Panc1 (cell line): ENCODE results near the gene COL6A3.

Experiments used
- SIN3A ChIP-seq: IDR thresholded peaks from 2 replicates; pipeline ENCODE4 v1.6.1; 2012; ENCODE audit warnings: low read depth, mild to moderate bottlenecking, low read length, moderate library complexity, borderline replicate concordance; ENCODE audit not compliant: insufficient read depth
- TF ChIP-seq, protein P1 (sequence below): fragments of 450-650 bp; IDR thresholded peaks from 2 replicates; pipeline ENCODE4 v1.5.1; 2017; ENCODE audit warnings: mild to moderate bottlenecking

DNA sequence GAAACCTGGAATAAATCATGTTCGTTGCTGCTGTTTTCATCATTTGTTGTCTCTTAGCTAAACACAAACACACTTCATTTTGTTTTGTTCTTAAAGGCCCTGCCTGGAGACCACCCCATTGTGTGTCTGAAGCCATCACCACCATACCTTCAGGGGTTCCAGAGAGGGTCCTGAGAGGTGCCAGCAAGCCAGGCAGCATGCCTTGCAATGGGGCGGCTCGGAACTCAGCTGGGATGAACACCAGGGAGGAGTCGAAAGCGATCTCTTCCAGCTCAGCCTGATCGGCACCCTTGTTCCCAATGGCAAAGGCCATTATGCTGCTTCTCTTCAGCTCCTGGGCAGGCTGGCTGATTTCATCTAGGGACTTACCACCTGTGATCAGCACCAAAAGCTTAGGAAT lies 33.2 kb downstream of the COL6A3 start:
- TF ChIP-seq, protein P1, sequence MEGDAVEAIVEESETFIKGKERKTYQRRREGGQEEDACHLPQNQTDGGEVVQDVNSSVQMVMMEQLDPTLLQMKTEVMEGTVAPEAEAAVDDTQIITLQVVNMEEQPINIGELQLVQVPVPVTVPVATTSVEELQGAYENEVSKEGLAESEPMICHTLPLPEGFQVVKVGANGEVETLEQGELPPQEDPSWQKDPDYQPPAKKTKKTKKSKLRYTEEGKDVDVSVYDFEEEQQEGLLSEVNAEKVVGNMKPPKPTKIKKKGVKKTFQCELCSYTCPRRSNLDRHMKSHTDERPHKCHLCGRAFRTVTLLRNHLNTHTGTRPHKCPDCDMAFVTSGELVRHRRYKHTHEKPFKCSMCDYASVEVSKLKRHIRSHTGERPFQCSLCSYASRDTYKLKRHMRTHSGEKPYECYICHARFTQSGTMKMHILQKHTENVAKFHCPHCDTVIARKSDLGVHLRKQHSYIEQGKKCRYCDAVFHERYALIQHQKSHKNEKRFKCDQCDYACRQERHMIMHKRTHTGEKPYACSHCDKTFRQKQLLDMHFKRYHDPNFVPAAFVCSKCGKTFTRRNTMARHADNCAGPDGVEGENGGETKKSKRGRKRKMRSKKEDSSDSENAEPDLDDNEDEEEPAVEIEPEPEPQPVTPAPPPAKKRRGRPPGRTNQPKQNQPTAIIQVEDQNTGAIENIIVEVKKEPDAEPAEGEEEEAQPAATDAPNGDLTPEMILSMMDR = no peak
- TF ChIP-seq SIN3A = no peak
